GM10847 (cell line): ENCODE data around the gene CYP4V2.

ENCODE experiments used
- POLR2A ChIP-seq: IDR thresholded peaks from 2 replicates; pipeline ENCODE4 v1.6.1; 2011; ENCODE audit not compliant: insufficient read length; ENCODE audit errors: extremely low read depth

Gene CYP4V2

GRCh38 chr4:186168750-186169149 is 22.6 kb upstream of the CYP4V2 start:
- TF ChIP-seq POLR2A = no peak

DNA sequence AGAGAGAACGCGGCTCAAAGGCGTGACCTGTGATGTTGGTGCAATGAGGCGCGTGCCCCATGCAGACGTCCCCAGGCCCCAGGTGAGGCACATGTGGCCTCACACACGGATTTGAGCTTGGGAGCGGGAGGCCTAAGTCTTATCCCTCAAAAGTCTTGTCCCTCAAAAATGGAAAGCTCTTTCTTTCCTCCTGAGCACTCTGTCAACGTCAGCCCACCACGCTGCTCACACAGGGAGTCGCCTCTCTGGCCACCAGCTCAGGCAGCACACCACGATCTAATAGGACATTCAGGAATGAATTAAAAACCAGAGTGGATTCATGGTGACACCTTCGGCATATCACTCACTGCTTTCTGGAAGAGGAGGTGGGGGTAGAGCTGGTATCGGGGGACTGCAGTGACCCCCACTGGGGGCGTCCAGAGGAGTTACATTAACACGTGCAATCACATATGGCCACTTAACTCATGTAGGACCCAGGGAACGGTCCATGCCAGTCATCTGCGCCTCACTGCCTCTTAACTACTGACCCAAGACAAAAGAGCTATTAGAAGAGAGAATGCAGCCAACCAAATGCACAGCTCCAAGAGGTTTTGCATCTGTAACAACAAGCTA is 21.9 kb upstream of the CYP4V2 start:
- TF ChIP-seq POLR2A = no peak

DNA sequence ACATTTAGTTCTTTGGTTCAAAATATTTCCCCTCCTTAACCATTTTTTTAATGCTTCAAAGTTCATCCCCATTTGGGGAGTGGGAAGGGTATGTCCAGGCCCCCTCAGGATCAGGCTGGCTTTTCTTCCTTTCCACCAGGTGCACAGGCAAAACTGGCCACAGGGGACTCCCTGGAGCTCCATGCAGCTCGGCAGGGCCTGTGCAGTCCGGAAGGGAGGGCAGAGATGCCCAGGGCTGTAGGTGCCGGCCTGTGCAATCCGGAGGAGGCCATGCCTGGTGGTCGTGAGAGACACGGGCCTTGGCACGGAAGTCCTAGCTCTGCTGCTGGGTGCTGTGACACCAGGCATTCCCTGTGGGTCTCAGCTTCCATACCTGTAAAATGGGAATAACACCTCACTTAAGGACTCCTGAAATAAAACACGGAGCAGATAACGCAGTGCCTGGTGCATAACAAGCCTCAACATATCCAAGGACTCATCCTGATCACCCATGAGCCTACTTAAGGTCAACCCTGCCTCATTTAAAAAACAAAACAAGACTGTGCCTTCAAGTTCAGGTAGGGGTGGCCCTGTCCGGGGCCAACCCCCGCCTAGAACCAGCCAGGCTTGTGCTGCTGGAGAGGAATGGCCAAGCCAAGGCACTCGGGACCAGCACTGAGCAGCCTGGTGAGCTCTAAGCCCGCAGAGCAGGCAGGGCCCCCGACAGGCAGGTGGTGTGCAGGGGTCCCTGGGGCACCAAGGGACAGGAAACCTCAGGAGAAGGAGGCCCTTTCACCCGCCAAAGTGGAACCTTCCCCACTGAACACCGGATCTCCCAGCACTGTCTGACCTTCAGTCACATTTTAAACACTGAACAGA is 21.2 kb upstream of the CYP4V2 start:
- no peak for TF ChIP-seq POLR2A

DNA sequence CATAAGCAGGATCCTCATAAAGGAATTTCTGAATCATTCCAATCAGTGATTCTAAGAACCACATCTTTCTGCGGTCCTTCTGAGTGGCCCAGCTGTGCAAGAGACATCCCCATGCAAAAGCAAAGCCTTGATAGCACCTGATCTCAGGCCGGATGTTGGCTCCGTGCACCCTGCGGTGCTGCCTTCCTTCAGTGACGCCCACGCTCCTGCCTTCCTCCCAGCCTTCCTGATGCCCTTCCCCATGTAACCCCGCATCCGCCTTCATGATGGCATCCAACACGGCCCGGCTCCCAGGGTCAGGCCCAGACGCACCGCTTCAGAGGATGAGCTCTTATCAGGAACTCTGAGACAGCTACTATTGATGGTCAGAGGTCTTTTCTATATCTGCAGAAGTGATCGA is 20.4 kb upstream of the CYP4V2 start:
- TF ChIP-seq POLR2A = no peak

DNA sequence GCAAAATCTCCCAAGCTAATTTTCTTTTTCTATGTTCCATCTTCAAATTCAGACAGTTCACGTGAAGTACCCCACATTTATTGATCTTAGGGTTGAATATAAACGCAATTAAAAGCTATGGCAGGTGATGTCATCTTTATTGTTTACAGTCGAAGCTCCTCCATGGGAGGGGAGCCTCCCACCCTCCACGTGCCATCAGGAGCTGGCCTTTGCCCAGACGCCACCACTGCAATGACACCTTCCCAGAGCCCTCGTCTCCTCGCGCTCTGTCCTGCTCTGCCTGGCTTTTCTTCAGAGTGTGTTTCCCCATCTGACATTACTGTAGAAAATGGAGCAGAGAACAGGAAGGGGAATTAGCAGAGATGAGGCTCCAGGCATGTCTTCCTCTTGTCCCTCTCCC is 18.8 kb upstream of the CYP4V2 start:
- TF ChIP-seq POLR2A = no peak

DNA sequence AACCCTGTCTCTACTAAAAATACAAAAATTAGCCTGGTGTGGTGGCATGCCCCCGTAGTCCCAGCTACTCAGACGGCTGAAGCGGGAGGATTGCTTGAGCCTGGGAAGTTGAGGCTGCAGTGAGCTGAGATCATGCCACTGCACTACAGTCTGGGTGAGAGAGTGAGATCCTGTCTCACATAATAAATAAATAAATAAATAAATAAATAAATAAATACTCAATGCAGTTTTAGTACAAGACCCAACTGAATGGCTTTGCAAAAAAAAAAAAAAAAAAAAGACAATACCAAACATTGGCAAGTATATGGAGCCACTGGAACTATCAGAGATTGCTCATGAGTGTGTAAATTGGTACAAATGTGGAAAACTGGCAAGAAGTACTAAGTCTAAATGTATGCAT is 3.3 kb upstream of the CYP4V2 start:
- TF ChIP-seq POLR2A = no peak

- no peak for TF ChIP-seq POLR2A
Measured at GRCh38 chr4:186189656-186190055, 1.7 kb upstream of the CYP4V2 start.

GRCh38 chr4:186190581-186191199 is 677 bp upstream of the CYP4V2 start:
- TF ChIP-seq POLR2A = no peak

DNA sequence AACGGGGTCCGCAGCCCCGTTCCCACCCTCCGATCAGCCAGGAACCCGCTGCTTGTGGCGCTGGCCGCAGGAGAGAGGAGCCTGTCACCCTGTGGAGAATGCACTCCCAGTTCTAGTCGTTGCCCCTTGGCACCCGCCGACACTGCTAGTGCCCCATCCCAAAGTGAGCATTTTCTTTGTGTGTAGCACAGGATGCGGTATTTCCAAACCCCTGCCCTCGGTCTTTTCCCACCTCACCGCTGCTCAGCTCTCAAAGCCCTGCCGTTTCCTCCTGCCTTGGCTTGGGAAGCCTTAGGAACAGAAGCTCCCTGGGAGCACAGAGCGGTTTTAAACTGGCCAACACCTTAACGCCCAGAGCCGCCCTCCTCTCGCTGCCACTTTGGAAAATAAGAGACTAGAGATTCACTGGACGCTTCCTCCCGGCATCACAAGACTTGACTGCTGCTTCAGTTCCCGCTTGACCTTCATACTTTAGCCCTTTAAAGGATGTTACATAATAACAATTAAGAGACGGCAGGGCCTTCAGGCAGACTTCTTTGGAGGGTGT is 772 bp downstream of the CYP4V2 start:
- TF ChIP-seq POLR2A = no peak

DNA sequence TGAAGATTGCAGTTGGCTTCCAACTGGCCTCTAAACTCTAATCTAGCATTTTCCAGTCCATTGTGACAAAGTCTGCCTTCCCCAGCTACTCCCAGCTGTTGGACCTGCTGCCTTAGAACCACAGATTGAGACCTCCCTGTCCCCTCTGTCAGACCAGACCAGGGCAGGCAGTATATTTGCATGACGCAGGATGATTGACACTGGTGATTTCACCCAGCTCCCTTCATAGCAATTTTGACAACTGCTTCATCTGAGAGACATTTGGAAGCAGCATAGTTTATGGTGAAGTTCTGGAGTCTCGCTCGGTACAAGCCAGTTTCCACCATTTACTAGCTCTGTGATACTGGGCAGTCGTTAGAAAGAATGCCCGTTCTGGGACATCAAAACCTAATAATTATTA is 2.5 kb downstream of the CYP4V2 start:
- no peak for TF ChIP-seq POLR2A

DNA sequence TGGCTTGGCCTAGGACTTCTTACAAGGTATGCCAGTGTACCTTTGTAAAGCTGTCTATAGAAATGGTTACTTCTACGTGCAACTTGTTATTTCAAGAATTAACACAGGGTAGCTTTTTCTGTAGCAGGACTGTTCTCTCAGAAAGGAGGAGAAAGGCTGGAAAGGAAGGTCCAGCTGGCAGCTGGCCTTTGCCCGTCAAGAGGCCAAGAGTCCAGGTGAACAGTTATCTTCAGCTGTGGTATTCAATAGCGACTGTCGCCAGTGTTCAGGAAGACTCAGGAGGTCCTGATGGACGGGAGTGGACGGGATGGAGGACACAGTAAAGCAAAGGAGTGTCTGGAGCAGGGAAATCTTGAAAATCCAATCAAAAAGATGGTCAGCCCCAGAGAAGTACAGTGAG is 4.7 kb downstream of the CYP4V2 start:
- TF ChIP-seq POLR2A = no peak

GRCh38 chr4:186200516-186200915 is 9.1 kb downstream of the CYP4V2 start:
- TF ChIP-seq POLR2A = no peak

GRCh38 chr4:186201010-186201409 is 9.6 kb downstream of the CYP4V2 start:
- TF ChIP-seq POLR2A = no peak

- no peak for TF ChIP-seq POLR2A
Measured at GRCh38 chr4:186201535-186202230, 10.3 kb downstream of the CYP4V2 start.

DNA sequence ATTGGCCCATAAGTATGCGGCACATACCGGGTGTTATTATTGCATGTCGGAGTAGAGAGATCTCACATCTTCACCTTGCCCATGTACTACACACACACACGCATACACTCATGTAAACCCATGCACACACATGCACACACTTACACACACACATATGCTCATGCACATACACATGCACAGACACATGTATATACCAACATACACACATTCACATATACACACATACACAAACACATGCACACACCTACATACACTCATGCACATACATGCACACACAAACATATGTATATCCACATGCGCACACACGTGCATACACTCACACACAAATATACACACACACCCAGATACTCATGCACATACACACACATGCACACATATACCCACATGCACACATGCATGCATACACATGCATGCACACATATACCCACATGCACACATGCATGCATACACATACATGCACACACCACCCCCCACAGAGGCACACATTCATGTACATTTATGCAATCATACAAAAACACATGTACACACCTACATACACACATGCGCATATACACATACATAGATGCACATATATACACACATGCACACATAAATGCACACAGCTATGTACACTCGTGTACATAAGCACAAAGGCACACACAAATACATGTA is 11.2 kb downstream of the CYP4V2 start:
- no peak for TF ChIP-seq POLR2A

- no peak for TF ChIP-seq POLR2A
Measured at GRCh38 chr4:186203406-186203805, 12.0 kb downstream of the CYP4V2 start.
